Measurements from ENCODE around the gene TFB1M.
A peak's percentile ranks its signal among the peaks of the same experiment; 100 is the strongest.

Gene TFB1M

DNA sequence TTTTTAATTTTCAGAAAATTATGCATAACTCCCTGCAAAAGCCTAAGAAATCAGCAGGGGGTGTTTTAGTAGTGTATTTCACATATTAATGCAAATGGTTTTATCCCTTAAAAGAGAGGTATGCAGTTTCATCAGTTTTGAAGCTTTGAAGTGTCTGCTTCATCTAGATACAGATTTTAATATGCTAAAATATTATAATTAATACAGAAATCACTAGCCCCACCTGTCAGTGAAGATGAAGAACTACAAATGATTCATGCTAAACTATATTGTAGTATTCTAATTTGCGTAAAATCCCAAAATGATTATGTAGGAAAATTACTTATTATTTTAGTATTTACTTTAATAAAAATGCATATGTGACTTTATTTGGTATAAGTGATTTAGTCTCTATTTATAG lies 2.9 kb upstream of the TFB1M start:
- no peak overlapping the region for H3K4me3 ChIP-seq (ENCODE audit: low read length)
- no peaks in the 10 kb centered on the region for H3K9me3 ChIP-seq (ENCODE audit: insufficient read depth, low read length)
- H3K4me2 ChIP-seq (ENCODE audit: low read length): no peak overlapping the region
- H3K27ac ChIP-seq (ENCODE audit: low read length): no peak overlapping the region
- H3K9ac ChIP-seq (ENCODE audit: low read length): no peak overlapping the region
- H3K4me1 ChIP-seq (ENCODE audit: low read length): peaks cover 10% of the 10 kb centered on the region; the same call in 1 of the 2 replicates
- peaks cover 3% of the 10 kb centered on the region for H3K36me3 ChIP-seq (replicated peaks; ENCODE audit: low read depth, low read length)
- H3K79me2 ChIP-seq (ENCODE audit: low read length): peaks cover 12% of the 10 kb centered on the region
- H2AFZ ChIP-seq (ENCODE audit: low read depth, low read length): no peak overlapping the region
- no peaks in the 10 kb centered on the region for H3K27me3 ChIP-seq (ENCODE audit: low read depth, low read length)
- no peak for TF ChIP-seq EZH2phosphoT487 (IDR thresholded peaks at IDR 0.05; ENCODE audit: low read depth)
- no peak for TF ChIP-seq CTCF (IDR thresholded peaks at IDR 0.05; ENCODE audit: low read depth, low read length)
- H4K20me1 ChIP-seq (ENCODE audit: insufficient read depth, low read length): no peaks in the 10 kb centered on the region

GRCh38 chr6:155316419-155316818 lies 2.1 kb upstream of the TFB1M start:
- no peak overlapping the region for H2AFZ ChIP-seq (ENCODE audit: low read depth, low read length)
- no peak overlapping the region for H3K4me3 ChIP-seq (ENCODE audit: low read length)
- TF ChIP-seq EZH2phosphoT487 (IDR thresholded peaks at IDR 0.05; ENCODE audit: low read depth) (no peak), CTCF (IDR thresholded peaks at IDR 0.05; ENCODE audit: low read depth, low read length) (no peak)
- peaks cover 3% of the 10 kb centered on the region for H3K36me3 ChIP-seq (replicated peaks; ENCODE audit: low read depth, low read length)
- no peak overlapping the region for H3K9ac ChIP-seq (ENCODE audit: low read length)
- H3K9me3 ChIP-seq (ENCODE audit: insufficient read depth, low read length): no peaks in the 10 kb centered on the region
- H3K79me2 ChIP-seq (ENCODE audit: low read length): peaks cover 12% of the 10 kb centered on the region
- H3K27me3 ChIP-seq (ENCODE audit: low read depth, low read length): no peaks in the 10 kb centered on the region
- H3K4me2 ChIP-seq (ENCODE audit: low read length): no peak overlapping the region
- no peak overlapping the region for H3K27ac ChIP-seq (ENCODE audit: low read length)
- H4K20me1 ChIP-seq (ENCODE audit: insufficient read depth, low read length): no peaks in the 10 kb centered on the region
- H3K4me1 ChIP-seq (ENCODE audit: low read length): peaks cover 10% of the 10 kb centered on the region; the same call in 1 of the 2 replicates

GRCh38 chr6:155315516-155315871 lies 1.2 kb upstream of the TFB1M start:
- Histone ChIP-seq H4K20me1 (ENCODE audit: insufficient read depth, low read length) (no peaks in the 10 kb centered on the region), H3K4me1 (ENCODE audit: low read length) (peaks cover 10% of the 10 kb centered on the region; the same call in 1 of the 2 replicates), H3K4me2 (ENCODE audit: low read length) (peak overlapping the region; percentile 65), H3K36me3 (replicated peaks; ENCODE audit: low read depth, low read length) (peaks cover 10% of the 10 kb centered on the region), H3K27me3 (ENCODE audit: low read depth, low read length) (no peaks in the 10 kb centered on the region), H3K4me3 (ENCODE audit: low read length) (peak overlapping the region; percentile 97), H2AFZ (ENCODE audit: low read depth, low read length) (peak overlapping the region; percentile 73), H3K9ac (ENCODE audit: low read length) (peak overlapping the region; percentile 95), H3K27ac (ENCODE audit: low read length) (peak overlapping the region; percentile 99), H3K79me2 (ENCODE audit: low read length) (peaks cover 12% of the 10 kb centered on the region), H3K9me3 (ENCODE audit: insufficient read depth, low read length) (no peaks in the 10 kb centered on the region)
- TF ChIP-seq CTCF (IDR thresholded peaks at IDR 0.05; ENCODE audit: low read depth, low read length): no peak

GRCh38 chr6:155314773-155315515 lies 660 bp upstream of the TFB1M start:
- TF ChIP-seq CTCF (IDR thresholded peaks at IDR 0.05; ENCODE audit: low read depth, low read length) (no peak), EZH2phosphoT487 (IDR thresholded peaks at IDR 0.05; ENCODE audit: low read depth) (no peak)
- peak overlapping the region; percentile 65 for H3K4me2 ChIP-seq (ENCODE audit: low read length)
- H2AFZ ChIP-seq (ENCODE audit: low read depth, low read length): peak overlapping the region; percentile 93
- no peaks in the 10 kb centered on the region for H3K27me3 ChIP-seq (ENCODE audit: low read depth, low read length)
- peak overlapping the region; percentile 99 for H3K27ac ChIP-seq (ENCODE audit: low read length)
- H3K79me2 ChIP-seq (ENCODE audit: low read length): peaks cover 12% of the 10 kb centered on the region
- peak overlapping the region; percentile 97 for H3K4me3 ChIP-seq (ENCODE audit: low read length)
- peaks cover 10% of the 10 kb centered on the region for H3K36me3 ChIP-seq (replicated peaks; ENCODE audit: low read depth, low read length)
- peak overlapping the region; percentile 95 for H3K9ac ChIP-seq (ENCODE audit: low read length)
- H3K9me3 ChIP-seq (ENCODE audit: insufficient read depth, low read length): no peaks in the 10 kb centered on the region
- H4K20me1 ChIP-seq (ENCODE audit: insufficient read depth, low read length): no peaks in the 10 kb centered on the region
- H3K4me1 ChIP-seq (ENCODE audit: low read length): peaks cover 7% of the 10 kb centered on the region; the same call in 1 of the 2 replicates
